Measurements from ENCODE around the gene LRRN2. TPM values are rescaled to one million over a fixed set of nuclear protein-coding genes. Genes with fewer than 3 reads are reported as not detected.

Gene LRRN2
- total RNA-seq, 1 donor from 2014 or later = 6.5 TPM

GRCh38 chr1:204651843-204652421, 33.6 kb downstream of the LRRN2 start:
- TF ChIP-seq CTCF (IDR thresholded peaks at IDR 0.05) = no peak

GRCh38 chr1:204650911-204651570, 34.5 kb downstream of the LRRN2 start:
- DNase-seq (ENCODE audit: low spot score in 2 of 2) = no peak
- Histone ChIP-seq H3K27me3 (no peaks in the 10 kb centered on the region), H3K36me3 (no peaks in the 10 kb centered on the region), H3K4me1 (no peaks in the 10 kb centered on the region), H3K4me3 (no peak overlapping the region), H3K9me3 (no peaks in the 10 kb centered on the region), H3K27ac (no peak overlapping the region)
- intact Hi-C loops (cut with DNase I) = no loop called here
- TF ChIP-seq CTCF (IDR thresholded peaks at IDR 0.05) = no peak

More at GRCh38 chr1:204651843-204652421, 33.6 kb downstream of the LRRN2 start:
- Histone ChIP-seq H3K27me3 (no peaks in the 10 kb centered on the region), H3K4me1 (no peaks in the 10 kb centered on the region), H3K36me3 (no peaks in the 10 kb centered on the region), H3K4me3 (no peak overlapping the region), H3K27ac (no peak overlapping the region), H3K9me3 (no peaks in the 10 kb centered on the region)
- intact Hi-C loops (cut with DNase I) = no loop called here
- no peak for DNase-seq (ENCODE audit: low spot score in 2 of 2)

GRCh38 chr1:204649721-204650521, 35.6 kb downstream of the LRRN2 start:
- Histone ChIP-seq H3K27ac (no peak overlapping the region), H3K36me3 (no peaks in the 10 kb centered on the region), H3K4me3 (no peak overlapping the region), H3K4me1 (no peaks in the 10 kb centered on the region), H3K9me3 (no peaks in the 10 kb centered on the region), H3K27me3 (no peaks in the 10 kb centered on the region)
- DNase-seq (ENCODE audit: low spot score in 2 of 2) = no peak
- intact Hi-C loops (cut with DNase I) = no loop called here
- TF ChIP-seq CTCF (IDR thresholded peaks at IDR 0.05) = no peak

GRCh38 chr1:204648576-204648975, 37.0 kb downstream of the LRRN2 start:
- no peaks in the 10 kb centered on the region for H3K36me3 ChIP-seq
- H3K27me3 ChIP-seq = no peaks in the 10 kb centered on the region
- TF ChIP-seq CTCF (IDR thresholded peaks at IDR 0.05) = no peak
- no peak overlapping the region for H3K4me3 ChIP-seq
- no peaks in the 10 kb centered on the region for H3K4me1 ChIP-seq
- H3K9me3 ChIP-seq = no peaks in the 10 kb centered on the region
- no peak for DNase-seq (ENCODE audit: low spot score in 2 of 2)
- H3K27ac ChIP-seq = no peak overlapping the region
- intact Hi-C loops (cut with DNase I) = no loop called here

GRCh38 chr1:204647805-204648153, 37.8 kb downstream of the LRRN2 start:
- no peak overlapping the region for H3K4me3 ChIP-seq
- intact Hi-C loops (cut with DNase I) = no loop called here
- H3K4me1 ChIP-seq = no peaks in the 10 kb centered on the region
- no peaks in the 10 kb centered on the region for H3K27me3 ChIP-seq
- DNase-seq (ENCODE audit: low spot score in 2 of 2) = no peak
- no peak overlapping the region for H3K27ac ChIP-seq
- H3K9me3 ChIP-seq = no peaks in the 10 kb centered on the region
- H3K36me3 ChIP-seq = no peaks in the 10 kb centered on the region
- TF ChIP-seq CTCF (IDR thresholded peaks at IDR 0.05) = no peak

All from ascending aorta (tissue), 2 donors.